Measurements from ENCODE around the gene CCDC69. TPM values are rescaled to one million over a fixed set of nuclear protein-coding genes. Genes with fewer than 3 reads are reported as not detected.

Gene CCDC69
- total RNA-seq, 3 donors from 2014 or later = 47.4 to 201 (median 97.0) TPM

GRCh38 chr5:151153766-151154272 lies 70.1 kb downstream of the CCDC69 start:
- no peaks in the 10 kb centered on the region for H3K27me3 ChIP-seq
- intact Hi-C loops (cut with DNase I; ENCODE audit: low total_unique reads) = no loop called here

DNA sequence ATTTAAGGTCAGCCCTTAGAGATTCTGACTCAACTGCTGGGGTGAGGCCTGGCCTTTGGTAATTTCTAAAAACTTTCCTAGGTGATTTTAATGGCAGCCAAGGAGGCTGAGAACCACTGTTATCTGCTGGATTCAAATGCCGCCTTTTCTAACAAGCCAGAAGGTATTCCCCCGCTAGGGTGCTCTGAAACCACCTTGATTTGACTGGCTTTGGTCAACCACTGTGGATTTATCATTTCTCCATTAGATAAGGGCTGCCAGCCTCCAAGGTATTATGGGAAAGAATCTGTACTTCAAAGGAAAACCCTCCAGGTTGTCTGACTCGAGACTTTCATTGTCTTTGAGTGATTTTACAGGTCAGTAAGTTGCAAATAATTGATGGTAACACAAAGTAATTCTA lies 70.6 kb downstream of the CCDC69 start:
- H3K27ac ChIP-seq = peak overlapping the region; percentile 2 to 29

More at GRCh38 chr5:151153766-151154272, 70.1 kb downstream of the CCDC69 start:
- H3K4me1 ChIP-seq = peaks cover 0 to 13% of the 10 kb centered on the region in 2 donors
- H3K27ac ChIP-seq = peak overlapping the region; percentile 2 to 36
- no peaks in the 10 kb centered on the region for H3K9me3 ChIP-seq
- H3K4me3 ChIP-seq = no peak overlapping the region
- H3K36me3 ChIP-seq = no peaks in the 10 kb centered on the region
- no peak for DNase-seq (ENCODE audit: low spot score in 2 of 2)
- TF ChIP-seq POLR2AphosphoS5 (IDR thresholded peaks at IDR 0.05) = no peak
- TF ChIP-seq, protein P1, sequence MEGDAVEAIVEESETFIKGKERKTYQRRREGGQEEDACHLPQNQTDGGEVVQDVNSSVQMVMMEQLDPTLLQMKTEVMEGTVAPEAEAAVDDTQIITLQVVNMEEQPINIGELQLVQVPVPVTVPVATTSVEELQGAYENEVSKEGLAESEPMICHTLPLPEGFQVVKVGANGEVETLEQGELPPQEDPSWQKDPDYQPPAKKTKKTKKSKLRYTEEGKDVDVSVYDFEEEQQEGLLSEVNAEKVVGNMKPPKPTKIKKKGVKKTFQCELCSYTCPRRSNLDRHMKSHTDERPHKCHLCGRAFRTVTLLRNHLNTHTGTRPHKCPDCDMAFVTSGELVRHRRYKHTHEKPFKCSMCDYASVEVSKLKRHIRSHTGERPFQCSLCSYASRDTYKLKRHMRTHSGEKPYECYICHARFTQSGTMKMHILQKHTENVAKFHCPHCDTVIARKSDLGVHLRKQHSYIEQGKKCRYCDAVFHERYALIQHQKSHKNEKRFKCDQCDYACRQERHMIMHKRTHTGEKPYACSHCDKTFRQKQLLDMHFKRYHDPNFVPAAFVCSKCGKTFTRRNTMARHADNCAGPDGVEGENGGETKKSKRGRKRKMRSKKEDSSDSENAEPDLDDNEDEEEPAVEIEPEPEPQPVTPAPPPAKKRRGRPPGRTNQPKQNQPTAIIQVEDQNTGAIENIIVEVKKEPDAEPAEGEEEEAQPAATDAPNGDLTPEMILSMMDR (IDR thresholded peaks at IDR 0.05) = no peak
- no peak for TF ChIP-seq POLR2A (IDR thresholded peaks at IDR 0.05)

DNA sequence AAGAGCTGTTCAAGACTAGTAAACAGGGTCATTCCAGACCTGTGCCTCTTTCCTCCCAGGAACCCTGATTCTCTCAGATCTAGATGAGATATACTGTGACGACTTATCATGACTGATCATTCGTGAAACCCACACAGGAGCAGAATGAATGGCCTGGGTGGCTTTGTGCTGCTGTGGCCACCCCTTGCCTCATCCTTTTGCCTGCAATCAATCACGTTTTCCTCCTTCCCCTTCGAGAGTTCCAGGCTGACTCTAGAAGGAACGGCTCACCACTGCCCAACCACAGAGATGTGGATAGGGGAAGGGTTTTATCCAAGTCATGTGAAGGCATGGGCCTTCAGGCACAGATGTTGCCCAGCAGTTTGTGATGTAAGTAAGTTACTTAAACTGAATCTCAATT lies 72.1 kb downstream of the CCDC69 start:
- peaks cover 0 to 13% of the 10 kb centered on the region in 2 donors for H3K4me1 ChIP-seq
- TF ChIP-seq POLR2AphosphoS5 (IDR thresholded peaks at IDR 0.05) (no peak), POLR2A (IDR thresholded peaks at IDR 0.05) (no peak)
- TF ChIP-seq, protein P1 (IDR thresholded peaks at IDR 0.05) = no peak
- H3K4me3 ChIP-seq = no peak overlapping the region
- intact Hi-C loops (cut with DNase I; ENCODE audit: low total_unique reads) = no loop called here
- no peaks in the 10 kb centered on the region for H3K9me3 ChIP-seq
- peak overlapping the region; percentile 72 to 87 for H3K27ac ChIP-seq
- no peaks in the 10 kb centered on the region for H3K27me3 ChIP-seq
- H3K36me3 ChIP-seq = no peaks in the 10 kb centered on the region
- no peak for DNase-seq (ENCODE audit: low spot score in 2 of 2)

More for the DNA sequence above, 70.6 kb downstream of the CCDC69 start:
- Histone ChIP-seq H3K4me1 (peaks cover 0 to 13% of the 10 kb centered on the region in 2 donors), H3K9me3 (no peaks in the 10 kb centered on the region), H3K27me3 (no peaks in the 10 kb centered on the region), H3K36me3 (no peaks in the 10 kb centered on the region), H3K4me3 (no peak overlapping the region)
- intact Hi-C loops (cut with DNase I; ENCODE audit: low total_unique reads) = no loop called here
- TF ChIP-seq, protein P1 (IDR thresholded peaks at IDR 0.05) = no peak
- TF ChIP-seq POLR2AphosphoS5 (IDR thresholded peaks at IDR 0.05) (no peak), POLR2A (IDR thresholded peaks at IDR 0.05) (no peak)
- DNase-seq (ENCODE audit: low spot score in 2 of 2) = no peak

DNA sequence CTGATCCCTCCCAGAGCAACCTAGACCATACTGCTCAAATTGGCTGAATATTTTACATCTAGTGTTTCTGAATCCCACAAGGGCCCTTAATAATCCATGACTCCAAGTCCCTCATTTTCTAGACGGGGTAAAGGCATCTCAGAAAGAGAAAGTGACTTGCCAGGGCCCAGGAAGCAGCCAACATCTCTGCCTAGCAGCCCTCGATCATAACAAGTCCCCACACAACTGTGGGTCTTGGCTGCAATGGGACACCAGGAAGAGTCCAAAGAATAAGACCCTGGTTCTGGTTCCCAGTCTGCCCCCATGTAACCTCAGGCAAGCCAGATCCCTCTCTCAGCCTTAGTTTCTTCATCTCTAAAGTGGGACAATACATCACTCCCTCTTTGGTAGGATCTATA lies 72.6 kb downstream of the CCDC69 start:
- Histone ChIP-seq H3K4me3 (peak overlapping the region in 1 of 3 donors; percentile 17), H3K4me1 (peaks cover 0 to 8% of the 10 kb centered on the region in 2 donors), H3K27me3 (no peaks in the 10 kb centered on the region), H3K36me3 (no peaks in the 10 kb centered on the region), H3K9me3 (no peaks in the 10 kb centered on the region), H3K27ac (peak overlapping the region; percentile 72 to 87)
- TF ChIP-seq, protein P1 (IDR thresholded peaks at IDR 0.05) = no peak
- TF ChIP-seq POLR2A (IDR thresholded peaks at IDR 0.05) = no peak
- no peak for TF ChIP-seq POLR2AphosphoS5 (IDR thresholded peaks at IDR 0.05)
- intact Hi-C loops (cut with DNase I; ENCODE audit: low total_unique reads) = no loop called here
- DNase-seq (ENCODE audit: low spot score in 2 of 2) = no peak

DNA sequence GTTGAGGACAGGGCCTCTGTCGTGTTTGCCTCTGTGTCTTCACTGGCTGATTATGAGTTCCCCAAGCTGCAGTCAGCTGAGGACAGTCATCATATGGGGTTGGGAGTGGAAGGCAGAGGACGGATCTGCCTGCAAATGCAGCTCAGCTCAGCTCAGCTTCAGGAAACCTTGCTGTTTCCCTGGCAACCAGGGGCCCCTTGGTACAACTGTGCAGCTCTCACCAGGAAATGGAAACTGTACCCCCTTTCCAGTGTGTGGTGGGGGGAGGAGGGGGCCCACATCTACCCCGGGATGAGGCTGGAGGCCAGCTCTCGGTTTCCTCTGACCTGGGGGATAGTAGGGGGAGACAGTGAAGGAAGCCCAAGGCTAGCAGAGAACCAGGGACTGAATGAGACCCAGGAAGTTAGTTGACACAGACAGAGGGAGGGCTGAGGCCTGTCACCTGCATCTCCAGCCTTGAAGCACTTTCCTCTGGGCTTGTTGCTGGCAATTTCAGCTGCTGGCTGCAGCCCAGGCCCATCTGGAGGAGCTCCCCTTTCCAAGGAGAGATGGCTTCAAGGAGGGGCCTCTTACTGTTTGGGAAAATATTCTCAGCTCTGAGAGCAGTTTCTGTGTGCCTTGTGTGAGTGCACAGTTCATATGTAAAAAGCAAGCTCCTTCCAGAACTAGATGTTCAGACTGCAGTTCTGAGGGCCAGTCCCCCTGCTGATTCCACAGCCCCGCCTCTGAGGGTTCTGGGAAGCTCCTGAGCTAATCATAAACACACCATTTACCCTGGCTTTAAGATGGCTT lies 73.2 kb downstream of the CCDC69 start:
- TF ChIP-seq POLR2A (IDR thresholded peaks at IDR 0.05) = no peak
- TF ChIP-seq POLR2AphosphoS5 (IDR thresholded peaks at IDR 0.05) = no peak
- TF ChIP-seq, protein P1 (IDR thresholded peaks at IDR 0.05) = no peak
- peaks cover 0 to 2% of the 10 kb centered on the region in 2 donors for H3K4me1 ChIP-seq
- DNase-seq (ENCODE audit: low spot score in 2 of 2) = no peak
- peak overlapping the region in 1 of 3 donors; percentile 17 for H3K4me3 ChIP-seq
- H3K9me3 ChIP-seq = no peaks in the 10 kb centered on the region
- H3K36me3 ChIP-seq = no peaks in the 10 kb centered on the region
- no peaks in the 10 kb centered on the region for H3K27me3 ChIP-seq
- peak overlapping the region; percentile 72 to 87 for H3K27ac ChIP-seq
- intact Hi-C loops (cut with DNase I; ENCODE audit: low total_unique reads) = no loop called here
